Measurements from ENCODE around the gene TMEM273.
"Not testable (repeated sequence)": the region's sequence is repeated elsewhere in the genome, so short reads cannot be mapped to it uniquely, and the experiment has no call there.

The TMEM273 gene

GRCh38 chr10:49205206-49205605, 17.0 kb upstream of the TMEM273 start:
- no peak for DNase-seq

- no peak for DNase-seq
Measured at GRCh38 chr10:49204119-49204518, 15.9 kb upstream of the TMEM273 start.

- no peak for DNase-seq
Measured at GRCh38 chr10:49202266-49202665, 14.1 kb upstream of the TMEM273 start.

- DNase-seq: no peak
Measured at GRCh38 chr10:49200854-49201253, 12.7 kb upstream of the TMEM273 start.

GRCh38 chr10:49197171-49197570, 9.0 kb upstream of the TMEM273 start:
- DNase-seq: no peak

- not testable (repeated sequence) for DNase-seq
Measured at GRCh38 chr10:49195864-49196263, 7.7 kb upstream of the TMEM273 start.

GRCh38 chr10:49194212-49194920, 6.2 kb upstream of the TMEM273 start:
- no peak for DNase-seq

- DNase-seq: no peak
Measured at GRCh38 chr10:49191349-49191748, 3.2 kb upstream of the TMEM273 start.

- no peak for DNase-seq
Measured at GRCh38 chr10:49189422-49189821, 1.2 kb upstream of the TMEM273 start.

GRCh38 chr10:49187044-49187484, 1.1 kb downstream of the TMEM273 start:
- no peak for DNase-seq

- no peak for DNase-seq
Measured at GRCh38 chr10:49186613-49187012, 1.6 kb downstream of the TMEM273 start.

- DNase-seq: no peak
Measured at GRCh38 chr10:49185213-49185612, 3.0 kb downstream of the TMEM273 start.

GRCh38 chr10:49184642-49185111, 3.5 kb downstream of the TMEM273 start:
- DNase-seq: no peak

- DNase-seq: no peak
Measured at GRCh38 chr10:49183596-49184542, 4.3 kb downstream of the TMEM273 start.

- no peak for DNase-seq
Measured at GRCh38 chr10:49182776-49183175, 5.4 kb downstream of the TMEM273 start.

- no peak for DNase-seq
Measured at GRCh38 chr10:49180444-49180860, 7.7 kb downstream of the TMEM273 start.

GRCh38 chr10:49179699-49180443, 8.3 kb downstream of the TMEM273 start:
- DNase-seq: no peak

- no peak for DNase-seq
Measured at GRCh38 chr10:49178489-49179471, 9.4 kb downstream of the TMEM273 start.

- no peak for DNase-seq
Measured at GRCh38 chr10:49177391-49178355, 10.5 kb downstream of the TMEM273 start.
